ENCODE measurements around the gene USP7.
"Not testable (repeated sequence)": the region's sequence is repeated elsewhere in the genome, so short reads cannot be mapped to it uniquely, and the experiment has no call there.

Gene USP7

GRCh38 chr16:8923199-8923598 is 40.5 kb downstream of the USP7 start:
- no peak for DNase-seq

- DNase-seq, result no peak
These were observed 42.2 kb downstream of the USP7 start for GRCh38 chr16:8921347-8921984.

- DNase-seq, result no peak
These were observed 42.9 kb downstream of the USP7 start for GRCh38 chr16:8920645-8921346.

GRCh38 chr16:8919934-8920462 is 43.7 kb downstream of the USP7 start:
- DNase-seq, result peak; percentile 7

- no peak for DNase-seq
These were observed 44.4 kb downstream of the USP7 start for GRCh38 chr16:8919089-8919933.

GRCh38 chr16:8917336-8917735 is 46.4 kb downstream of the USP7 start:
- DNase-seq, result not testable (repeated sequence)

- no peak for DNase-seq
These were observed 47.0 kb downstream of the USP7 start for GRCh38 chr16:8916541-8917225.

- no peak for DNase-seq
These were observed 47.9 kb downstream of the USP7 start for GRCh38 chr16:8915722-8916301.

- DNase-seq, result no peak
These were observed 49.6 kb downstream of the USP7 start for GRCh38 chr16:8914098-8914497.

GRCh38 chr16:8912793-8913192 is 50.9 kb downstream of the USP7 start:
- DNase-seq, result no peak

GRCh38 chr16:8910811-8911210 is 52.9 kb downstream of the USP7 start:
- no peak for DNase-seq

GRCh38 chr16:8908810-8909468 is 54.8 kb downstream of the USP7 start:
- no peak for DNase-seq

GRCh38 chr16:8907096-8907495 is 56.6 kb downstream of the USP7 start:
- DNase-seq, result no peak

GRCh38 chr16:8905795-8906591 is 57.7 kb downstream of the USP7 start:
- no peak for DNase-seq

GRCh38 chr16:8905168-8905762 is 58.4 kb downstream of the USP7 start:
- peak; percentile 5 for DNase-seq

GRCh38 chr16:8904018-8904430 is 59.7 kb downstream of the USP7 start:
- no peak for DNase-seq

- no peak for DNase-seq
These were observed 60.7 kb downstream of the USP7 start for GRCh38 chr16:8903004-8903403.

GRCh38 chr16:8901320-8901861 is 62.3 kb downstream of the USP7 start:
- DNase-seq, result no peak

- no peak for DNase-seq
These were observed 63.4 kb downstream of the USP7 start for GRCh38 chr16:8900343-8900742.

- no peak for DNase-seq
These were observed 63.9 kb downstream of the USP7 start for GRCh38 chr16:8899709-8900317.
